ENCODE data around the gene SPIB.

Gene SPIB

DNA sequence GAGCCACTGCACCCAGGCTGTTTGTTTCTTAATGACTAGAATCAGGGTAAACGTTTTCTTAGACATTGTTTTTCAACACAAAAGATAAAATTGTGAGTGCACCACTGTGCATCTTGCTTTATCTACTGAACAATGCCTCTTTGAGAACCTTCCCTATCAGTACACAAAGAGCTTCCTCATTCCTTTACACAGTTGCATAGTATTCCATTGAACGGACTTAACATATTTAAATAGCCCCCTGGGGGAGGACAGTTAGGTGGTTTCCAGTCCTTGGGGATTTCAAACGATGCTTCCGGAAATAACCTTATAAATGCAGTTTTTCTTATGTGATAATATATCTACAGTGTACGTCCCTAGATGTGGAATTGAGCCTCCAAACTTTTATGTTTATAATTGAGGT is 26.0 kb upstream of the SPIB start:
- Histone ChIP-seq H3K9me3 (ENCODE audit: control insufficient read depth, insufficient read depth, low read length) (no peaks in the 10 kb centered on the region), H3K4me3 (ENCODE audit: low read length) (no peak overlapping the region), H3K27ac (ENCODE audit: low read length) (no peak overlapping the region), H3K36me3 (ENCODE audit: control insufficient read depth, insufficient read depth, low read length) (peaks cover 2% of the 10 kb centered on the region; the same call in 1 of the 2 replicates), H3K4me1 (ENCODE audit: control insufficient read depth, insufficient read depth, low read length) (no peaks in the 10 kb centered on the region), H3K27me3 (ENCODE audit: control insufficient read depth, insufficient read depth, low read length) (no peaks in the 10 kb centered on the region)
- WGBS (ENCODE audit: insufficient coverage, insufficient read length), result no CpG with 5 or more reads among the region's 5 CpGs
- no peak for DNase-seq (ENCODE audit: low read depth, low spot score)

DNA sequence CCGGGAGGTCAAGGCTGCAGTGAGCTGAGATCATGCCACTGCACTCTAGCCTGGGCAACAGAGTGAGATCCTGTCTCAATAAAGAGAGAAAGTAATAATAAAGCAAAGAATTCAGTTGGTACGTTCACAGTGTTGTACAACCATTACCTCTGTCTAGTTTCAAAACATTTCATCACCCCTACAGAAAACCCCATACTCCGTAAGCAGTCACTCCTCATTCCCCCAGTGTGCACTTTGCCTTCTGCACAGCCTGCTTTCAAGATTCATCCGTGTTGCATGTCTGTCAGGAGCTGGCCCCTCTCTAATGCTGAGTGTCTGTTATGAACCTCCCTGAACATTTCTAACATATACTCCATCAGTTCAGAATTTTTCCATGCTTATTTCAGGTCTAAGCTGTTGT is 25.1 kb upstream of the SPIB start:
- H3K27me3 ChIP-seq (ENCODE audit: control insufficient read depth, insufficient read depth, low read length), result no peaks in the 10 kb centered on the region
- WGBS (ENCODE audit: insufficient coverage, insufficient read length), result no CpG with 5 or more reads among the region's 4 CpGs

DNA sequence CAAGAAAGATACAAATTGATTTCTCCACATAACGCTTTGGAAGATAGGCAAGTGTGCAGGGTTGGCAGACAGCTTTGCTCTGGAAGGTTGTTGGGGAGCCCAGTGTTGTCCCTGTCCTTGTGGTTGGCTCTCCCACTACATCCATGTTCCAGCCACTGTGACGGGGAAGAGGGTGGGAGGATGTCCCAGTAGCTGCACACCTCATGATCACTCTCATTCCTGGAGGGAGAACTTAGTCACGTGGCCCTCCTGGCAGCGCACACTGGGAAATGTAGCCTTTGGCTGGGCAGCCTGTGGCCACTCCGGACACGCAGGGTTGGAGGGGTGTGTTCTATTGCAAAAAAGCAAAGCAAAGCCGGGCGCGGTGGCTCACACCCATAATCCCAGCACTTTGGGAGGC is 24.7 kb upstream of the SPIB start:
- peaks cover 2% of the 10 kb centered on the region; the same call in 1 of the 2 replicates for H3K36me3 ChIP-seq (ENCODE audit: control insufficient read depth, insufficient read depth, low read length)
- no peaks in the 10 kb centered on the region for H3K9me3 ChIP-seq (ENCODE audit: control insufficient read depth, insufficient read depth, low read length)
- no peak overlapping the region for H3K27ac ChIP-seq (ENCODE audit: low read length)
- H3K4me3 ChIP-seq (ENCODE audit: low read length), result no peak overlapping the region
- no peaks in the 10 kb centered on the region for H3K27me3 ChIP-seq (ENCODE audit: control insufficient read depth, insufficient read depth, low read length)
- no peaks in the 10 kb centered on the region for H3K4me1 ChIP-seq (ENCODE audit: control insufficient read depth, insufficient read depth, low read length)
- WGBS (ENCODE audit: insufficient coverage, insufficient read length), result no CpG with 5 or more reads among the region's 9 CpGs
- no peak for DNase-seq (ENCODE audit: low read depth, low spot score)

More for the DNA sequence above, 25.1 kb upstream of the SPIB start:
- Histone ChIP-seq H3K27ac (ENCODE audit: low read length) (no peak overlapping the region), H3K9me3 (ENCODE audit: control insufficient read depth, insufficient read depth, low read length) (no peaks in the 10 kb centered on the region), H3K36me3 (ENCODE audit: control insufficient read depth, insufficient read depth, low read length) (peaks cover 2% of the 10 kb centered on the region; the same call in 1 of the 2 replicates), H3K4me3 (ENCODE audit: low read length) (no peak overlapping the region), H3K4me1 (ENCODE audit: control insufficient read depth, insufficient read depth, low read length) (no peaks in the 10 kb centered on the region)
- no peak for DNase-seq (ENCODE audit: low read depth, low spot score)

DNA sequence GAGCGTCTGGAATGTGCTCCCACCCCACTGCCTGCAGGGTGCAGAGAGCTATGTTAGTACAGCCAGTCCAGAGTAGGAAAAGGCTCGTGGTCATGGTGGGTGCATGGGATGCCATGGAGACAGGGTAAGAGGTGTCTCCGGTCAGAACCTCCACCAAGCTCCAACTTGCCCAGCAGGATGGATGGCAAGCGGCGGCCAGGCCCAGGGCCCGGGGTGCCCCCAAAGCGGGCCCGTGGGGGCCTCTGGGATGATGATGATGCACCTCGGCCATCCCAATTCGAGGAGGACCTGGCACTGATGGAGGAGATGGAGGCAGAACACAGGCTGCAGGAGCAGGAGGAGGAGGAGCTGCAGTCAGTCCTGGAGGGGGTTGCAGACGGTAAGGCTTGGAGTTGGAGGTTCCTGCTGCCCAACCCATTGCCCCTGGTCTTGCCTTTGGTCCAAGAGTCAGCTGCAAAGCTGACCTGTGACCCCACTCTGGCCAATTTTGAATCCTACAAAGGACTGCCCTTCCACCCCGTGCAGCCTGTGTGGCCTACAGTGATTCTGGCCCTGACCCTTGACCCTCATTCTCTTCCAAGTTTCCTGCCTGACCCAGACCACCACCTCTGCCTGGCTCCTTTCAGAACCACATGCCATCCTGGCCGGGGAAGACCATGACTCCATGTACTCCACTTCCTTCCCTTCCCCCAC is 19.9 kb upstream of the SPIB start:
- no CpG with 5 or more reads among the region's 13 CpGs for WGBS (ENCODE audit: insufficient coverage, insufficient read length)
- Histone ChIP-seq H3K4me1 (ENCODE audit: control insufficient read depth, insufficient read depth, low read length) (no peaks in the 10 kb centered on the region), H3K36me3 (ENCODE audit: control insufficient read depth, insufficient read depth, low read length) (peaks cover 21% of the 10 kb centered on the region), H3K27me3 (ENCODE audit: control insufficient read depth, insufficient read depth, low read length) (no peaks in the 10 kb centered on the region), H3K9me3 (ENCODE audit: control insufficient read depth, insufficient read depth, low read length) (no peaks in the 10 kb centered on the region), H3K27ac (ENCODE audit: low read length) (no peak overlapping the region), H3K4me3 (ENCODE audit: low read length) (no peak overlapping the region)
- DNase-seq (ENCODE audit: low read depth, low spot score), result no peak

DNA sequence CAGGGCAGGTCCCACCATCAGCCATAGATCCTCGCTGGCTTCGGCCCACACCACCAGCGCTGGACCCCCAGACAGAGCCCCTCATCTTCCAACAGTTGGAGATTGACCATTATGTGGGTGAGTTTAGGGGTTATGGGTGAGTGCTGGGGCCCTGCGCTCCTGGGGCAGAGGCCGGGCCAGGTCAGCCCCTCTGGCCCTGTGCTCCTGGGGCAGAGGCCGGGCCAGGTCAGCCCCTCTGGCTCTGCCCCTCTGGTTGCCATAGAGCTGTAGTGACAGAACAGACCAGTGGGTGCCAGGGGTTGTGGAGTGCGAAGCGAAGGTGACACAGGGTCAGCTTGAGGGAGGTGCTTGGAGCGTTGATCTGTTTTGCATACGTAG is 19.4 kb upstream of the SPIB start:
- Histone ChIP-seq H3K4me1 (ENCODE audit: control insufficient read depth, insufficient read depth, low read length) (no peaks in the 10 kb centered on the region), H3K36me3 (ENCODE audit: control insufficient read depth, insufficient read depth, low read length) (peaks cover 21% of the 10 kb centered on the region), H3K27me3 (ENCODE audit: control insufficient read depth, insufficient read depth, low read length) (no peaks in the 10 kb centered on the region), H3K27ac (ENCODE audit: low read length) (no peak overlapping the region), H3K9me3 (ENCODE audit: control insufficient read depth, insufficient read depth, low read length) (no peaks in the 10 kb centered on the region), H3K4me3 (ENCODE audit: low read length) (no peak overlapping the region)
- no peak for DNase-seq (ENCODE audit: low read depth, low spot score)
- no CpG with 5 or more reads among the region's 10 CpGs for WGBS (ENCODE audit: insufficient coverage, insufficient read length)

DNA sequence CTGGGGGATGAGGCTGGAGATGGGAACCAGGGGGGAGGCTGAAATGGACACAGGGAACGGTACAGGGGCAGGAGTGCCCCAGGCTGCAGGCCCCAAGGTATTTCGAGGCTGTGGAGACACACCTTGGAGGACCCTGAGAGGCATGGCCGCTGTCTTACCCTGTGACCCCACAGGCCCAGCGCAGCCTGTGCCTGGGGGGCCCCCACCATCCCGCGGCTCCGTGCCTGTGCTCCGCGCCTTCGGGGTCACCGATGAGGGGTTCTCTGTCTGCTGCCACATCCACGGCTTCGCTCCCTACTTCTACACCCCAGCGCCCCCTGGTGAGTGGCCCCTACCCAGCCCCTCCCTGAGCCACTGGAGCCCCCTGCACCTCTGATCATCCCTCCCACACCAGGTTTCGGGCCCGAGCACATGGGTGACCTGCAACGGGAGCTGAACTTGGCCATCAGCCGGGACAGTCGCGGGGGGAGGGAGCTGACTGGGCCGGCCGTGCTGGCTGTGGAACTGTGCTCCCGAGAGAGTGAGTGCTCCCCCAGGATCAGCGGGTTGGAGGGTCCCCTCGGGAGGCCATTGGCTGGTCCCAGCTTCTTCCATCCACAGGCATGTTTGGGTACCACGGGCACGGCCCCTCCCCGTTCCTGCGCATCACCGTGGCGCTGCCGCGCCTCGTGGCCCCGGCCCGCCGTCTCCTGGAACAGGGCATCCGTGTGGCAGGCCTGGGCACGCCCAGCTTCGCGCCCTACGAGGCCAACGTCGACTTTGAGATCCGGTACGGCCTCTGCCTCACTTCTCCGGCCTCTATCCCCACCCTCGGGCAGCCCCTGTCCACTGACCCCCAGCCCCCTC is 16.9 kb upstream of the SPIB start:
- Histone ChIP-seq H3K27ac (ENCODE audit: low read length) (no peak overlapping the region), H3K9me3 (ENCODE audit: control insufficient read depth, insufficient read depth, low read length) (no peaks in the 10 kb centered on the region), H3K4me3 (ENCODE audit: low read length) (no peak overlapping the region), H3K4me1 (ENCODE audit: control insufficient read depth, insufficient read depth, low read length) (no peaks in the 10 kb centered on the region), H3K27me3 (ENCODE audit: control insufficient read depth, insufficient read depth, low read length) (no peaks in the 10 kb centered on the region), H3K36me3 (ENCODE audit: control insufficient read depth, insufficient read depth, low read length) (peaks cover 34% of the 10 kb centered on the region)
- no peak for DNase-seq (ENCODE audit: low read depth, low spot score)
- WGBS (ENCODE audit: insufficient coverage, insufficient read length), result no CpG with 5 or more reads among the region's 48 CpGs

DNA sequence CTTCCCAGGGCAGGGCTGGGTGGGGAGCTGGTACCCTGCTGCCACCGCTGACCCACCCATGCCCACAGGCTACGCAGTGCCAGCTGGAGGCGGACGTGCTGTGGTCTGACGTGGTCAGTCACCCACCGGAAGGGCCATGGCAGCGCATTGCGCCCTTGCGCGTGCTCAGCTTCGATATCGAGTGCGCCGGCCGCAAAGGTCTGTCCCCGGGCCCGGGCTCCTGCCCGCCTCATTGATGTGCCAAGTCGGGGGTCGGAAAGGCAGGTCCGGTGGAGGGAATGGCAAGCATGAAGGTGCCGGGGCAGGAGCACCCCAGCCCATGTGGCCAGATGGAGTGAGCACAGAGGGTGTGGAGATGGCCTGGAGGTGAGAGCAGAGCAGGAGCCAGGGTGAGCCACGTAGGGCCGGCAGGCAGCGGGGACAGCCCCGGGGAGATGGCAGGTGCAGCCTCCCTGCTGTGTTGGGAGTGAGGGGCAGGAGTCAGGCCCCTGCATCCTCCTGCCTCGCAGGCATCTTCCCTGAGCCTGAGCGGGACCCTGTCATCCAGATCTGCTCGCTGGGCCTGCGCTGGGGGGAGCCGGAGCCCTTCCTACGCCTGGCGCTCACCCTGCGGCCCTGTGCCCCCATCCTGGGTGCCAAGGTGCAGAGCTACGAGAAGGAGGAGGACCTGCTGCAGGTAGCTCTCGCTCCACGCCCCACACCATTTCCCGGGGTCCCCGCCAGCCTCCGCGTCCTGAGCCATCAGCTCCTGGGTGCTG is 16.0 kb upstream of the SPIB start:
- H3K27ac ChIP-seq (ENCODE audit: low read length), result no peak overlapping the region
- no peaks in the 10 kb centered on the region for H3K9me3 ChIP-seq (ENCODE audit: control insufficient read depth, insufficient read depth, low read length)
- no peak overlapping the region for H3K4me3 ChIP-seq (ENCODE audit: low read length)
- no peak for DNase-seq (ENCODE audit: low read depth, low spot score)
- no CpG with 5 or more reads among the region's 41 CpGs for WGBS (ENCODE audit: insufficient coverage, insufficient read length)
- H3K36me3 ChIP-seq (ENCODE audit: control insufficient read depth, insufficient read depth, low read length), result peaks cover 38% of the 10 kb centered on the region
- H3K4me1 ChIP-seq (ENCODE audit: control insufficient read depth, insufficient read depth, low read length), result no peaks in the 10 kb centered on the region
- no peaks in the 10 kb centered on the region for H3K27me3 ChIP-seq (ENCODE audit: control insufficient read depth, insufficient read depth, low read length)

DNA sequence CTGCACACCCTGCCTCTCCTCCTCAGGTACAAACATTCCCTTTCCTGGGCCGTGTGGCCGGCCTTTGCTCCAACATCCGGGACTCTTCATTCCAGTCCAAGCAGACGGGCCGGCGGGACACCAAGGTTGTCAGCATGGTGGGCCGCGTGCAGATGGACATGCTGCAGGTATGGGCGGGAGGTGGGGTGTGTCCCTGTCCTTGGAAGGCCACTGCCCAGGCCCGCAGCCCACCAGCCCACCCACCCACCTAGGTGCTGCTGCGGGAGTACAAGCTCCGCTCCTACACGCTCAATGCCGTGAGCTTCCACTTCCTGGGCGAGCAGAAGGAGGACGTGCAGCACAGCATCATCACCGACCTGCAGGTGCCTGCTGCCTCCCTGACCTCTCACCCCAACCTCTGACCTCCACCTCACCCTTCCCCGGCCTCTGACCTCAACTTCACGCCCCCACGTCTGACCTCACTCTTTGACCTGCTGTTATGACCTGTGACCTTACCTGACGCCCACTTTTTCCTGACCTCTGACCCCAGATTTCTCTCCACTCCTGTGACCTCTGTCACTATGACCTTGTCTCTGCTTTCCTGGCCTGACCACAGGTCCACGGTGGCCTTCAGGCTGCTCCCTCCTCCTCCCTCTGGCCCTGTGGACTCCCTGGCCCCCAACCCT is 12.4 kb upstream of the SPIB start:
- peaks cover 54% of the 10 kb centered on the region for H3K36me3 ChIP-seq (ENCODE audit: control insufficient read depth, insufficient read depth, low read length)
- no peaks in the 10 kb centered on the region for H3K9me3 ChIP-seq (ENCODE audit: control insufficient read depth, insufficient read depth, low read length)
- no peak for DNase-seq (ENCODE audit: low read depth, low spot score)
- H3K4me1 ChIP-seq (ENCODE audit: control insufficient read depth, insufficient read depth, low read length), result no peaks in the 10 kb centered on the region
- WGBS (ENCODE audit: insufficient coverage, insufficient read length), result no CpG with 5 or more reads among the region's 22 CpGs
- no peak overlapping the region for H3K27ac ChIP-seq (ENCODE audit: low read length)
- no peaks in the 10 kb centered on the region for H3K27me3 ChIP-seq (ENCODE audit: control insufficient read depth, insufficient read depth, low read length)
- no peak overlapping the region for H3K4me3 ChIP-seq (ENCODE audit: low read length)

DNA sequence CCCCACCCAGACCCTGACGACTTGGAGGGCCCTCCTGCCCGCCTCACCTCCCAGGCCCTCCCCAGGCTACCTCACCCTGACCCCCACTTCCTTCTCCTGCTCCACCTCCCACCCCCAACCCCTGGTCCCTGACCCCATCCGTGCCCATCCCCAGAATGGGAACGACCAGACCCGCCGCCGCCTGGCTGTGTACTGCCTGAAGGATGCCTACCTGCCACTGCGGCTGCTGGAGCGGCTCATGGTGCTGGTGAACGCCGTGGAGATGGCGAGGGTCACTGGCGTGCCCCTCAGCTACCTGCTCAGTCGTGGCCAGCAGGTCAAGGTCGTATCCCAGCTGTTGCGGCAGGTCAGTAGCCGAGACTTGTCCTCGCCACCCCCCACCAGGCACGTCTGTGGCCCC is 11.9 kb upstream of the SPIB start:
- WGBS (ENCODE audit: insufficient coverage, insufficient read length), result no CpG with 5 or more reads among the region's 19 CpGs
- H3K36me3 ChIP-seq (ENCODE audit: control insufficient read depth, insufficient read depth, low read length), result peaks cover 53% of the 10 kb centered on the region
- DNase-seq (ENCODE audit: low read depth, low spot score), result no peak
- no peak overlapping the region for H3K4me3 ChIP-seq (ENCODE audit: low read length)
- no peaks in the 10 kb centered on the region for H3K27me3 ChIP-seq (ENCODE audit: control insufficient read depth, insufficient read depth, low read length)
- H3K4me1 ChIP-seq (ENCODE audit: control insufficient read depth, insufficient read depth, low read length), result no peaks in the 10 kb centered on the region
- no peak overlapping the region for H3K27ac ChIP-seq (ENCODE audit: low read length)
- no peaks in the 10 kb centered on the region for H3K9me3 ChIP-seq (ENCODE audit: control insufficient read depth, insufficient read depth, low read length)

DNA sequence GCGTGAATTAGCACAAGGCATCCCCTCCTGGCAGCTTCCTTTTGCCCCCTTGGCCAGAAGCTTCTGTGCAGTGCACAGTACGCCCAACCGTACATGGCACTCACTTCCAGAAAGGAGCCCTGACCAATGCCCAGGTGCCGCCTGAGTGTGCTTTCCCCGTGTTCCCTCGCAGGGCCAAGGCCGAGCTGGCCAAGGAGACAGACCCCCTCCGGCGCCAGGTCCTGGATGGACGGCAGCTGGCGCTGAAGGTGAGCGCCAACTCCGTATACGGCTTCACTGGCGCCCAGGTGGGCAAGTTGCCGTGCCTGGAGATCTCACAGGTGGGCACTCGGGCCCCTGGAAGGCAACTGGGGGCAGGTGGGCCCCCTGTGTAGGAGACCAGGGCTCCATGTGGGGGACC is 9.4 kb upstream of the SPIB start:
- no peak overlapping the region for H3K27ac ChIP-seq (ENCODE audit: low read length)
- no peaks in the 10 kb centered on the region for H3K4me1 ChIP-seq (ENCODE audit: control insufficient read depth, insufficient read depth, low read length)
- H3K9me3 ChIP-seq (ENCODE audit: control insufficient read depth, insufficient read depth, low read length), result no peaks in the 10 kb centered on the region
- no peak for DNase-seq (ENCODE audit: low read depth, low spot score)
- no peaks in the 10 kb centered on the region for H3K27me3 ChIP-seq (ENCODE audit: control insufficient read depth, insufficient read depth, low read length)
- no CpG with 5 or more reads among the region's 17 CpGs for WGBS (ENCODE audit: insufficient coverage, insufficient read length)
- no peak overlapping the region for H3K4me3 ChIP-seq (ENCODE audit: low read length)
- peaks cover 37% of the 10 kb centered on the region for H3K36me3 ChIP-seq (ENCODE audit: control insufficient read depth, insufficient read depth, low read length)
